ENCODE measurements around the gene RIF1. TPM values are rescaled to one million over a fixed set of nuclear protein-coding genes. Genes with fewer than 3 reads are reported as not detected.

Gene RIF1
- total RNA-seq, 1 donor from 2014 or later: 36.4 TPM

GRCh38 chr2:151395509-151396374 is 14.0 kb upstream of the RIF1 start:
- Histone ChIP-seq H3K27ac (no peak overlapping the region), H3K4me3 (no peak overlapping the region), H3K27me3 (no peaks in the 10 kb centered on the region), H3K36me3 (no peaks in the 10 kb centered on the region), H3K4me1 (no peaks in the 10 kb centered on the region), H3K9me3 (no peaks in the 10 kb centered on the region)
- DNase-seq (no peak), ATAC-seq (no peak)
- intact Hi-C loops (cut with DNase I): no loop called here
- TF ChIP-seq CTCF (IDR thresholded peaks at IDR 0.05): no peak

- Histone ChIP-seq H3K27ac (no peak overlapping the region), H3K4me3 (no peak overlapping the region), H3K27me3 (no peaks in the 10 kb centered on the region), H3K9me3 (no peaks in the 10 kb centered on the region), H3K4me1 (no peaks in the 10 kb centered on the region), H3K36me3 (no peaks in the 10 kb centered on the region)
- intact Hi-C loops (cut with DNase I): no loop called here
- no peak for TF ChIP-seq CTCF (IDR thresholded peaks at IDR 0.05)
- ATAC-seq (no peak), DNase-seq (no peak)
These were observed 9.7 kb upstream of the RIF1 start for GRCh38 chr2:151399981-151400380.

GRCh38 chr2:151401149-151401548 is 8.6 kb upstream of the RIF1 start:
- no peak overlapping the region for H3K4me3 ChIP-seq
- H3K27ac ChIP-seq: no peak overlapping the region
- ATAC-seq (no peak), DNase-seq (no peak)
- H3K36me3 ChIP-seq: no peaks in the 10 kb centered on the region
- intact Hi-C loops (cut with DNase I): no loop called here
- H3K9me3 ChIP-seq: no peaks in the 10 kb centered on the region
- H3K4me1 ChIP-seq: no peaks in the 10 kb centered on the region
- H3K27me3 ChIP-seq: no peaks in the 10 kb centered on the region
- no peak for TF ChIP-seq CTCF (IDR thresholded peaks at IDR 0.05)

- intact Hi-C loops (cut with DNase I): no loop called here
- H3K27ac ChIP-seq: no peak overlapping the region
- no peak for TF ChIP-seq CTCF (IDR thresholded peaks at IDR 0.05)
- H3K9me3 ChIP-seq: no peaks in the 10 kb centered on the region
- H3K27me3 ChIP-seq: no peaks in the 10 kb centered on the region
- H3K4me1 ChIP-seq: no peaks in the 10 kb centered on the region
- no peaks in the 10 kb centered on the region for H3K36me3 ChIP-seq
- ATAC-seq (no peak), DNase-seq (no peak)
- H3K4me3 ChIP-seq: no peak overlapping the region
These were observed 5.8 kb upstream of the RIF1 start for GRCh38 chr2:151403914-151404313.

GRCh38 chr2:151405376-151405775 is 4.3 kb upstream of the RIF1 start:
- H3K9me3 ChIP-seq: no peaks in the 10 kb centered on the region
- H3K27ac ChIP-seq: no peak overlapping the region
- no peaks in the 10 kb centered on the region for H3K27me3 ChIP-seq
- DNase-seq: no peak
- ATAC-seq: no peak
- intact Hi-C loops (cut with DNase I): no loop called here
- no peak overlapping the region for H3K4me3 ChIP-seq
- H3K4me1 ChIP-seq: no peaks in the 10 kb centered on the region
- no peak for TF ChIP-seq CTCF (IDR thresholded peaks at IDR 0.05)
- no peaks in the 10 kb centered on the region for H3K36me3 ChIP-seq
